Ramos (cell line): ENCODE measurements around the gene ATP4A.

Source experiments
- in situ Hi-C: fragments of 300-500 bp; cut with MboI; formaldehyde crosslinking; loops from one replicate; pipeline ENCODE4 v1.14.3; 2022; ENCODE audit warnings: low sequenced_read_pairs; ENCODE audit not compliant: unreplicated experiment

Gene ATP4A

DNA sequence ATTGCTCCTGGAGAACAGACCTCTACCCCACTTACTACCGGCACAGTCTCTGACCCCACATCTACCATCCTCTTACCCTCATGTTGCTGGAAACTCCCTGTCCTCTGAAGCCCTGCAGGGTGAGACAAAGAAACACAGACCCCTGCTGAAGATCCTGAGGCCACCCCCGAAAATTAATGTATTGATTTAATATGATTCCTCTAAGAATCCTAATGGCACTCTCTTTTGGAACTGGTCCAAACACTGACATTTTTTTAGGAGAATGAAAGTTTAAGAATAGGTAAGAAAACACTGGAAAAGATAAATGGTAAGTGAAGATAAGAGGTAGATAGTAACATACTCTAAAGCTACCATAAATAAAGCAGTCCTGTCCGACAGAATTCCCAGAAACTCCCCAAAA, 55.3 kb downstream of the ATP4A start:
- in situ Hi-C loops = no loop called here

DNA sequence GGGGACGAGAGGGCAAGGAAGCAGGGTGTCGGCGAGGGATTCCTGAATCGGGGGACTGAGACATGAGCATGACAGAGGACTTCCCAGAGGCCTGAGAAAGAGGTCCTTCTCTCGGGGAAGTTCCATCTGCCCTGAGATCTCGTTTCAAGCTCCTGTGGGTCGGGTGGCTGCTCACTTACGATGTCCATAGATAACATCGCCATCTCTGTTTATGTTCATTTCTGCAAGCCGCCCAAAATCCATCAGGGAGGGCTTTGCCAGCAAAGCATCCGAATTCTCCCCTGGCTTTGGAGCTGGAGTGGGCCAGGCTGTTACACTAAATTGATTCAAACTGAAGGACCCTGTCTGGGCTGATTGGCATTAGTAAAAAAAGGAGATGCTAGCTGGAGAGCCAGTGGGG, 55.9 kb downstream of the ATP4A start:
- in situ Hi-C loops = no loop called here

DNA sequence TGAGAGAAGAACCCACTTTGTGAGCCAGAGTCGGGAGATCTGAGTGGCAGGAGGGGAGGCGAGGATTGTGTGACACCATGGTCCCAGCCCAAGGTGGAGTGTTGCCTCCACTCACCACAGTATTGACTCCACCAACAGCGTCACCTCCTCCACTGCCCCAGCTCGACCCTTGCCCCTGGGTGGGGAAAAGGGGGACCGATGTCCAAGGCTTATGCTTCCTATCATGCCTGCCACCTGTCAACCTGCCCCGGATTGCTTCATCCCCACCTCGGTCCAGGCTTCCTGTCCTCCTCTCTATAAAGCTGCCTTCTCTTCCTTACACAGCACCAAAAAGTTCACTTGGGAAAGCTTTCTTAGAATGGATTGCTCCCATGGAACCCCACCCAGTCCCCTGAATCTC, 57.4 kb downstream of the ATP4A start:
- in situ Hi-C loops = no loop called here

DNA sequence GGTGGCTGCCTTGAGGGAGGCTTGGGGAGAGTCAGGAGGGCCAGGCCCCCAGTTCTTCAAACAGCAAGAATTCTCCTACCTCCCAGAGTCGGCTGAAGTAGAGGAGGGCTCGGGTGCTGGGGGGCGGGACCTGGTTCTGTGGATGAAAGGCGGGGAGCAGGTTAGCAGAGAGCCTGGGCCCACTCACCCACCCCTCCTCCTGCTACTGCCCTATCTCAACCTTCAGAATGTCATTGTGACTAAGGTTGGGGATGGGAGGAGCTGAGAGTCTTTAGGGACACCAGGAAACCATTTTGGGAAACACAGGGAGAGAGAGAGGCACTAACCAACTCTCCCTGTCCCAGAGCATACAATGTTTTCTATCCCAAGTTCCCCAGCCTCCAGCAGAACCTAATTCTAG, 60.7 kb downstream of the ATP4A start:
- in situ Hi-C loops = no loop called here

DNA sequence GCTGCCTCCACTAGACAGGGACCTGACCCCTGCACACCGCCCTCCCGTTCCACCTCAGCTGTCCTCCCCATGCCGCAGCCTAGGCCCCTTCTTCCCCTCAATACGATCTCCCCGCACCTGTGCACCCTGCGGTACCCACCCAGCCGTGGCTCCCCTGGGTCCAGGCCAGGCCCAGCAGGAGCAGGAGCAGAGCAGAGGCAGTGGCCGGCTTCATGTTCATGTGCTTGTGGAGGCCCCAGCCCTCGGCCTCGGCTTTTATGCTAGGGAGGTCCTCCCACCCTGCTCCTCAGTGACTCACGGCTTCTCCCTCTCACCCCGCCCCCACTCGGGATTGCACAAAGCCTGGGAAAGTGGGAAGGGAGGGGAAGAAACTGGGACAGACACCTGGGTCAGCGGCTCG, 61.8 kb downstream of the ATP4A start:
- in situ Hi-C loops = no loop called here

DNA sequence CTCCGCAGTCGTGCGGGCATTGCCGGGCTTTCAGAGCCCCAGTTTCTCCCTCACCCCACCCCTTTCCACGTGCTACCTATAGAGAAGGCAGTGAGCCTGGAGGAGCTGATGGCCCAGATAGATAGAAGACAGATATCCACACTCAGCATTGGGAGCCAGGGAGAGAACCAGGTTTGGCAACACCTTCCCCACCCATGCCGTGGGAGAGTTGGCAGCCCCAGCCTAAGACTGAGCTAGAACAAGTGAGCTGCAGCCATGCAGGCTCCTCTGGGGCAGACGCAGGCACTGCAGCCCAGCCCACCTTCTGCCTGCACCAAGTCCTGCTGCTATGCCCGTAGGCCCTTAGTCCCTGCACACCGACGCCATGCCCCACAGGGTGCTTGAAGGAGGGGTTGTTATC, 62.8 kb downstream of the ATP4A start:
- in situ Hi-C loops = no loop called here
